Keratinocyte (primary cell): ENCODE results near the gene FRMPD4.

Experiments used
- EZH2 ChIP-seq: IDR thresholded peaks from one replicate; pipeline ENCODE4 v1.6.1; 2012; ENCODE audit warnings: inconsistent platforms, mild to moderate bottlenecking, low read length, moderate library complexity
- TF ChIP-seq, protein P1 (sequence below), 3 experiments: IDR thresholded peaks in 1 of 3; conservative IDR thresholded peaks in 1 of 3; optimal IDR thresholded peaks in 1 of 3; 2 replicates in 2 of 3; 3 replicates in 1 of 3; pipeline versions ENCODE3 to v1.5.1; 2011; ENCODE audit warnings: low read length in 3 of 3, mild to moderate bottlenecking in 3 of 3, moderate library complexity in 2 of 3, control low read depth in 1 of 3, inconsistent platforms in 1 of 3; ENCODE audit not compliant: insufficient read depth in 2 of 3; ENCODE audit errors: extremely low read depth in 1 of 3

DNA sequence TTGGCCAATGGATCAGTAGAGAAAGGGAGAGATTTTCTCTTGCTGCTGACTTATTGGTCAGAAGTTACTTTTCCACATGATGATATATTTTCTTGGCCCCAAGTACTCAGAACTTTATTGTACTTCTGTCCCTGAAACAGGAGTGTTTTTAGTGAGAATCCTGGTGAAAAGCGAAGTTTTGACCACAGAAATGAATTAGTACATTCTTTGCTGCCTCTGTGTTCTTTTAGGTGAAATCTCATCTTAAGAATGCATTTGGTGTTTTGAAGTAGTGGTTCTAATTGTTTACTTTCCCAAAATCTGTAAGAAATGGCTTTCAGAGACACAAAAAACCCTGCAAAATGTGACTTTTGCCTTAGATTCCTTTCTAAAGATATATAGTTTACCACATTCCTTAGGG lies 240.4 kb downstream of the FRMPD4 start:
- TF ChIP-seq EZH2, result no peak
- TF ChIP-seq, protein P1, sequence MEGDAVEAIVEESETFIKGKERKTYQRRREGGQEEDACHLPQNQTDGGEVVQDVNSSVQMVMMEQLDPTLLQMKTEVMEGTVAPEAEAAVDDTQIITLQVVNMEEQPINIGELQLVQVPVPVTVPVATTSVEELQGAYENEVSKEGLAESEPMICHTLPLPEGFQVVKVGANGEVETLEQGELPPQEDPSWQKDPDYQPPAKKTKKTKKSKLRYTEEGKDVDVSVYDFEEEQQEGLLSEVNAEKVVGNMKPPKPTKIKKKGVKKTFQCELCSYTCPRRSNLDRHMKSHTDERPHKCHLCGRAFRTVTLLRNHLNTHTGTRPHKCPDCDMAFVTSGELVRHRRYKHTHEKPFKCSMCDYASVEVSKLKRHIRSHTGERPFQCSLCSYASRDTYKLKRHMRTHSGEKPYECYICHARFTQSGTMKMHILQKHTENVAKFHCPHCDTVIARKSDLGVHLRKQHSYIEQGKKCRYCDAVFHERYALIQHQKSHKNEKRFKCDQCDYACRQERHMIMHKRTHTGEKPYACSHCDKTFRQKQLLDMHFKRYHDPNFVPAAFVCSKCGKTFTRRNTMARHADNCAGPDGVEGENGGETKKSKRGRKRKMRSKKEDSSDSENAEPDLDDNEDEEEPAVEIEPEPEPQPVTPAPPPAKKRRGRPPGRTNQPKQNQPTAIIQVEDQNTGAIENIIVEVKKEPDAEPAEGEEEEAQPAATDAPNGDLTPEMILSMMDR (optimal IDR thresholded peaks at IDR 0.05 in 1 of 3, IDR thresholded peaks at IDR 0.05 in 1 of 3, conservative IDR thresholded peaks at IDR 0.05 in 1 of 3; ENCODE audit: extremely low read depth in 1 of 3, insufficient read depth in 2 of 3, low read length in 3 of 3), result no peak
